Memory B cell (primary cell): ENCODE measurements around the gene PPP4R1.

Experiments used
- ATAC-seq: fragments of 150-1000 bp; cut with Tn5 transposase; 2 replicates; pipeline ENCODE4 v1.10.0; 2021; ENCODE audit warnings: low read depth, mild to moderate bottlenecking, moderate library complexity
- DNase-seq, 2 donors: peaks; one replicate each; pipeline ENCODE4 v3.0.0; 2022; ENCODE audit warnings: low spot score in 2 of 2
- H3K27ac Mint-ChIP-seq: one replicate; pipeline ENCODE4 v1.8.0; 2022; ENCODE audit warnings: mild to moderate bottlenecking, moderate library complexity, mixed read lengths
- H3K27me3 Mint-ChIP-seq: one replicate; pipeline ENCODE4 v1.8.0; 2022; ENCODE audit warnings: mixed read lengths
- H3K36me3 Mint-ChIP-seq: one replicate; pipeline ENCODE4 v1.8.0; 2022; ENCODE audit warnings: mild to moderate bottlenecking, mixed read lengths
- H3K4me1 Mint-ChIP-seq: one replicate; pipeline ENCODE4 v1.8.0; 2022; ENCODE audit warnings: mixed read lengths
- H3K4me3 Mint-ChIP-seq: one replicate; pipeline ENCODE4 v1.8.0; 2022; ENCODE audit warnings: mild to moderate bottlenecking, moderate library complexity, mixed read lengths
- H3K9me3 Mint-ChIP-seq: one replicate; pipeline ENCODE4 v1.8.0; 2022; ENCODE audit warnings: mixed read lengths

The PPP4R1 gene

DNA sequence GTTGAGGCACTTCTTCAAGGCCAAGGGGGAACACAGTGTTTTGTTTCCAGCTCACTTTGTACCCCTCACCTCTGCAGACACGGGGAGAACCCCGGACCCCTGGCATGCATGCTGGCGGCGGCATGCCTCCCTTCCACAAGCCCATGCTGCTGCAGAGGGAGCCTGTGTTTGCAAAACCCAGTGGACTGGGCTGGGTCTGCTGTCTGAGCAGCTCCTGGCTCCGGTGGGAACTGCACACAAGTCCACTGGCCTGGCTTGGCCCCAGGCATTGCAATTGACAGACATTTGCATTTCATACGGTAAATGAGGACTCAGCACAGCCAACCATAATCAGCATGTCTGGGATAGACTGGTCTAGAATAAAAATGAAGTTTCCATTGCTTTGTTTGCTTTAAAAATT is 76.7 kb downstream of the PPP4R1 start:
- Mint-ChIP-seq H3K27ac (no peak overlapping the region), H3K4me3 (no peak overlapping the region), H3K9me3 (no peaks in the 10 kb centered on the region), H3K4me1 (no peaks in the 10 kb centered on the region), H3K36me3 (peaks cover 21% of the 10 kb centered on the region), H3K27me3 (no peaks in the 10 kb centered on the region)
- DNase-seq (no peak), ATAC-seq (no peak)

DNA sequence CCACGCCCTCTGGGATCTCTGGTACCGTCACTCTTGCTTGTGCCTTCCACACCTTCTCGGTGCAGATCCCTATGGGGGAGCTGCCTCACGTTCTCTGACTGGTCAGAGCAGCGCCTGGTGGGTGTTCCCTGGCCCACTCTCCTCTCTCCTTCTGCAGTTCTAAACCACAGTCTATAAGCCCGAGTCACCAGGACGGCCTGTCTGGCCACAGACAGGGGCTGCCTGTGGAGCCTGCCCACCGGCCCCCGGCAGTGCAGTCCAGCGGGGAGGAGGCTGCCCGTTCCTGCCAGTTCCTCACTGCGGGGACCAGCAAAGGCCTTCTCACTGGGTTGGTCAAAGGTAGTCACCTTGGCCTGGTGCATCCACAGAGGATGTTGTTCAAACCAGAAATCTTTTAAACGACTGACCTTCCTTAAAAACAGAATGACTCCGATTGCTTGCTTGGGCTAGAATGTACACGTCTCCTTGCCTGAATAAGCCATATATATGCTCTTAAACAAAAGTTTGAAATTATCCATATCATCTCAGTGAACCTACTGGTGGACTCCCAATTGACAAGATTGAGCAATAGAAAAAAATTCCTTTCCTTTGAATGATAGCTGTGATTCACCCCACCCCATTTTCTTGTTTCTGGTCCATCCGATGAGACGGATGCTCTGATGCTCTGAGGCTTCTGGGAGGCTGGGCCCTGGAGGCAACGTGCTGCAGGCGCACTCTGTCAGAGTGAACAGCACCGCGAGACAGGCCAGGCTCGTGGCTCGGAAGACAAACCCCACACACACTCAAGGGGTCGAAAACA is 77.8 kb downstream of the PPP4R1 start:
- DNase-seq = no peak
- Mint-ChIP-seq H3K27ac (no peak overlapping the region), H3K4me1 (no peaks in the 10 kb centered on the region), H3K36me3 (peaks cover 23% of the 10 kb centered on the region), H3K4me3 (no peak overlapping the region), H3K9me3 (no peaks in the 10 kb centered on the region), H3K27me3 (no peaks in the 10 kb centered on the region)
- no peak for ATAC-seq

DNA sequence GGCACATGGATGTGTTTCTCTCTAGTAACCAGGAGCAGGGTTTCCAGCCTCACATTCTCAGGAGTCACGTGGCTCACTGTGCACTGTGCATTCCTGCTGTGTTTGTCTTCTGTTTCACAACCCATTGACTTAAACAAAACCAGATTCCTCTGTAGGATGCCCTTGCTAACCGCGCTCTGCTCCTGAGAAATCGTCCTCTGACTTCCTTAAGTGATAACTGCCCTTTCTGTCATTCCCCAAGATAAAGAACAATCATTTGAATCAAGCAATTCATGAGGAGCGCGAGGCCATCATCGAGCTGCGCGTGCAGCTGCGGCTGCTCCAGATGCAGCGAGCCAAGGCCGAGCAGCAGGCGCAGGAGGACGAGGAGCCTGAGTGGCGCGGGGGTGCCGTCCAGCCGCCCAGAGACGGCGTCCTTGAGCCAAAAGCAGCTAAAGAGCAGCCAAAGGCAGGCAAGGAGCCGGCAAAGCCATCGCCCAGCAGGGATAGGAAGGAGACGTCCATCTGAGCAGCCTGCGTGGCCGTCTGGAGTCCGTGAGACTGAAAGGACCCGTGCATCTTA is 78.8 kb downstream of the PPP4R1 start:
- Mint-ChIP-seq H3K27ac (no peak overlapping the region), H3K36me3 (peaks cover 25% of the 10 kb centered on the region)

DNA sequence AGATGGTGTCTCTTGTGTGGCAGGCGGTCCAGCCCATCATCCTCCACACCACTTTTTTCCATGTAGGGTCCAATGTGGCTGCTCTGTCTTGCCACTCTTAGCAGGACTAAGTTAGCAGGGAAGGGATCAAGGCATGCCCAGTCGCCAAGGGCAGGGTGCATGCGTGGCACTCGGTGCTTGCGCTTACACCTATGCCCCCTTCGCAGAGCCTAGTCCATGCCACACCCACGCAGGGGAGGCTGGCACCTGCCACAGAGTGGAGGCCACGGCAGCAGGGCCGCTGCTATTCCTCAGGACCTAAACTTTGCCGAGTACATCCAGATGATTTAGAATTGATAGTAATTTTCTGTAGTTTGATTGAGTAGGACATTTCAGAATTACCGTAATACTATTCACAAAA is 79.5 kb downstream of the PPP4R1 start:
- ATAC-seq (no peak), DNase-seq (no peak)
- Mint-ChIP-seq H3K27me3 (no peaks in the 10 kb centered on the region), H3K4me1 (no peaks in the 10 kb centered on the region), H3K36me3 (peaks cover 29% of the 10 kb centered on the region), H3K9me3 (no peaks in the 10 kb centered on the region), H3K27ac (no peak overlapping the region), H3K4me3 (no peak overlapping the region)

More for the DNA sequence above, 78.8 kb downstream of the PPP4R1 start:
- no peak for DNase-seq
- H3K4me1 Mint-ChIP-seq = no peaks in the 10 kb centered on the region
- H3K4me3 Mint-ChIP-seq = no peak overlapping the region
- no peak for ATAC-seq
- no peaks in the 10 kb centered on the region for H3K27me3 Mint-ChIP-seq
- no peaks in the 10 kb centered on the region for H3K9me3 Mint-ChIP-seq

DNA sequence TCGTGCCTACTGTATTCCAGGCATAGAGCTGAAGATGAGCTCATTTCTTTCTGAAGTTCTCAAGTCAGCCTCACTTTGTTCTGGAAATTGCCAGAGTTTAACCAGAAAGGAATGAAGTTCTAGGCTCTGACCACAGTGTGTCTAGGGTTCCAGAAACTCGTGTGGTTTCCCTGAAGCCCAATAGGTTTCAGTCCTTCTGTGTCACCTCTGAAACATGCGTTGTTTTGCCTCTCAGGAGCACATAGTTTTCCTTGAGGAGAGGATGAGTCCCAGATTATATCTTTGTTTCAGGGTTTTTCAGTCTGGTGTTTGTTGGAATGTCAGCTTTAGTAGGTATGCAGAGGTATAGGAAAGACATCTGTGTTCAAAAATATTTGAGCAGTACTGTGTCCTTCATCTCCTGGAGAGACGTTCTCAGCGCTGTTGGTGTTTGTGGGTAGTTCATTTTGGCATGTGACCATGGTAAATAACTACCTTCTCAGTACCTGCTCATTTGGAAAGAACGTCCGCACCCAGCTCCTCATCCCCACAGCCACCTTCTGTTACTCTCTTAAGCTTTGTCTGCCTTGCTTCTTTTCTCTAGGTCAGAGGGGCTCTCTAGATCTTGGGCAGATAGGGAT is 82.5 kb downstream of the PPP4R1 start:
- no peaks in the 10 kb centered on the region for H3K27me3 Mint-ChIP-seq
- H3K27ac Mint-ChIP-seq = no peak overlapping the region
- DNase-seq (no peak), ATAC-seq (no peak)
- no peaks in the 10 kb centered on the region for H3K4me1 Mint-ChIP-seq
- H3K4me3 Mint-ChIP-seq = no peak overlapping the region
- H3K9me3 Mint-ChIP-seq = peaks cover 1% of the 10 kb centered on the region
- H3K36me3 Mint-ChIP-seq = peaks cover 41% of the 10 kb centered on the region

DNA sequence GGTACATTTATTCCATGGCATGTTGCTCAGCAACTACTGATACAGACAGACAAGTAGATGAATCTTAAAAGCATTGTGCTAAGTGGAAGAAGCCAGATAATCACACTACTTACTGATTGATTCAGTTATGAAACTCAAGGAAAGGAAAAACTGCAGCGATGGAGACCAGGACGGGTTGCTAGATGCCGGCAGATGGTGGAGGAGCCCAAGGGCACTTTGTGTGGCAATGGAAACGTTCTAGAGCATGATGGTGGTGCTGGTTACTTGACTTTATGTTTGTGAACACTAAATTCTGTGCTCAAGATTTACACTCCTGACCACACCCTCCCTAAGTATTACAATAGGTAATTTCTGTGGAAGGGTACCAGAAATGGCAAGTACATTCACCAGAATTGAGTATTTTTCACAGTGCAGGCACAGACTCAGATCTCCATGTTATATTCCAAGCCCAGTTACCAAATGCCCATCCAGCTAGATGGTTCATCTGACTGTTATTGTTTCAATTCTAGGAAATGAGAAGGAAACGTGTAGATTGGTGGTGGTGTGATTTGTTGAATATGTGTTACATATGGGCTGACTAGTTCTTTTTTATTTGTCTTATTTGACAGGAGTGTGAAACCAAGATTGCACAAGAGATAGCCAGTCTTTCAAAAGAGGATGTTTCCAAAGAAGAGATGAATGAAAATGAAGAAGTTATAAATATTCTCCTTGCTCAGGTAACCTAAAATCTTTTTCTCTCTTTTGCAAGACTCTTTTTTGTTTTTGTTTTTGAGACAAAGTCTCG is 83.9 kb downstream of the PPP4R1 start:
- H3K9me3 Mint-ChIP-seq = peaks cover 1% of the 10 kb centered on the region
- no peak overlapping the region for H3K4me3 Mint-ChIP-seq
- H3K27ac Mint-ChIP-seq = no peak overlapping the region
- DNase-seq (no peak), ATAC-seq (no peak)
- no peaks in the 10 kb centered on the region for H3K4me1 Mint-ChIP-seq
- peaks cover 37% of the 10 kb centered on the region for H3K36me3 Mint-ChIP-seq
- H3K27me3 Mint-ChIP-seq = no peaks in the 10 kb centered on the region

DNA sequence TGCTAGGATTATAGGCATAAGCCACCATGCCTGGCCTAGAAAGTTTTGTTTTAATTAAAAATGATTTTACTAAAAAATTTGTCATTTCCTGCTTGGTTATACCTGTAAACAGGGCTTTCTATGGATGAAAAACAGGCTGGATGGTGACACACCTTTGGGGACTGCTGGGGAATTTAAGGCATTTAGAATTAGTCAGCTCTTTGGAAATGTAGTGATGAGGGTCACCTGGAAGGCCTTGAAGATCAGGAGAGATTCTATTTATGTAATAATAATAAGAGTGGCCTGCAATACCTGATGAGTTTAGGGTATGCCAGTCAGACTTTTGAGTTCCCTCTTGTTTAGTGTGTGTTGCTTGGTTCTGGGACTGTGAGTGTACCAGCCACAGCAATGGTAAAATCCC is 87.9 kb downstream of the PPP4R1 start:
- no peak overlapping the region for H3K27ac Mint-ChIP-seq
- DNase-seq (no peak), ATAC-seq (no peak)
- H3K36me3 Mint-ChIP-seq = peaks cover 39% of the 10 kb centered on the region
- H3K9me3 Mint-ChIP-seq = peaks cover 1% of the 10 kb centered on the region
- no peaks in the 10 kb centered on the region for H3K4me1 Mint-ChIP-seq
- H3K4me3 Mint-ChIP-seq = no peak overlapping the region
- no peaks in the 10 kb centered on the region for H3K27me3 Mint-ChIP-seq

DNA sequence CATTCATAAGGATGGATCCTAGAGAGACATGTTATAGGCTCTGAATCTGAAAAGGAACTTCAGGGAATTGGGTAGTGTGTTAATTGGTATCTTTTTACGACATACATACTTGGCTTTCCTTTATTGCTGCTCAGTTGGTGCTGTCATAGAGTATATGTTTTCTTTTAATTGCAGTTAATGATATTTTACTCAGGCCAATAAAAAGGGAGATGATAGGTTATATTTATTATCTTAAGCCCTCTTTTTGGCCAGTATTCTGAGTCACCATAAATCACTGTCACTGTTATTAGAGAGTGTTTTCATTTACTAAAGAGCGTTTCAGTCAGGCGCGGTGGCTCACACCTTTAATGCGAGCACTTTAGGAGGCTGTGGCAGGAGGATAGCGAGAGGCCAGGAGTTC is 91.4 kb downstream of the PPP4R1 start:
- Mint-ChIP-seq H3K27me3 (no peaks in the 10 kb centered on the region), H3K27ac (no peak overlapping the region), H3K4me1 (no peaks in the 10 kb centered on the region), H3K4me3 (no peak overlapping the region), H3K9me3 (peaks cover 1% of the 10 kb centered on the region), H3K36me3 (peaks cover 28% of the 10 kb centered on the region)
- ATAC-seq (no peak), DNase-seq (no peak)

DNA sequence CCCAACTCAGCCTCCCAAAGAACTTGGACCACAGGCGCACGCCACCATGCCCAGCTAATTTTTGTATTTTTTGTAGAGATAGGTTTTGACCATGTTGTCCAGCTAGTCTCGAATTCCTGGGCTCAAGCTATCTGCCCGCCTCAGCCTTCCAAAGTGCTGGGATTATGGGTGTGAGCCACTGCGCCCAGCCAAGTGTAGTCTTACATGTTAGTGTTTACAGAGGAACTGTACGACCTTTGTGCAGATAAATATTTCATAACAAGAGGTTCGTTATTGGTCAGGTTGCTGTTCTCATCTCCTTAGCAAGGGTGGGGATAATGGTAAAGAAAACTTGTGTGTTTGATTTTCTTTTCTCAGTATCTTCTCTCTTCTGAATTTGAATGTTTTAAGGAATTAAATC is 92.6 kb downstream of the PPP4R1 start:
- Mint-ChIP-seq H3K27ac (no peak overlapping the region), H3K9me3 (no peaks in the 10 kb centered on the region), H3K4me1 (no peaks in the 10 kb centered on the region), H3K36me3 (peaks cover 19% of the 10 kb centered on the region), H3K27me3 (no peaks in the 10 kb centered on the region), H3K4me3 (no peak overlapping the region)
- DNase-seq = no peak
- ATAC-seq = no peak

DNA sequence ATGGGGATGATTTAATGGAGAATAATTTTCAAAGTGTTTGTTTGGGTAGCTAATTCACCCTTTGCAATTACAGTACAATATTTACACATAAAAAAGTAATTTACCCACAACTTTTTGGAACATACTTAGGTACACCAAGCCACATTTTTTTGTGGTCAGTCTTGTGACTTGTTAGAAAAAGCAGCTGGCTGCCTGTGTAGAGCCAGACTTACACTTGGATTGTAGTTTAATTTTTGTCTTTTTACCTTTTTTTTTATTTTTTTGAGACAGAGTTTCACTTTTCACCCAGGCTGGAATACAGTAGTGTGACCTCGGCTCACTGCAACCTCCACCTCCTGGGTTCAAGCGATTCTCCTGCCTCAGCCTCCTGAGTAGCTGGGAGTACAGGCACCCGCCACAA is 93.7 kb downstream of the PPP4R1 start:
- no peak for ATAC-seq
- Mint-ChIP-seq H3K4me1 (no peaks in the 10 kb centered on the region), H3K36me3 (peaks cover 17% of the 10 kb centered on the region), H3K27ac (no peak overlapping the region), H3K4me3 (no peak overlapping the region), H3K9me3 (no peaks in the 10 kb centered on the region), H3K27me3 (no peaks in the 10 kb centered on the region)
- DNase-seq = no peak

DNA sequence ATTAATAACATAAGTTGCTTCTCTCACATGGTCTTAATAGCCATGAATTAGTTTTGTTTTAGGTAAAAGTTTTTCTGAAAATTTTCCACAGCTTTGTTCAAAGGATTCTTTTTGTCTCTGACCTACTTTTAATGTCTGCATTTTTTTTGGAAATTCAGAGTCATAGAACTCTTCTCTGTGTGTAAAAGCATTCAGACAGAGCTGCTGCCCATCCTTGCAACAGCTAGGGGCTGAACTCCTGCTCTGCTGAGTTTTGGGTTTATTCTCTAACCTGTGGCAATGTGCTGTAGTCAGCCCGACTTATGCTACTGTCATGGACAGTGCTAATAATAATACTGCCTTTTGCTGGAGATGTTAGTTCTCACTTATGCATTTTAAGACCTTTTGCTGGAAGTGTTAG is 95.0 kb downstream of the PPP4R1 start:
- H3K4me3 Mint-ChIP-seq = no peak overlapping the region
- H3K36me3 Mint-ChIP-seq = peaks cover 15% of the 10 kb centered on the region
- no peak overlapping the region for H3K27ac Mint-ChIP-seq
- H3K9me3 Mint-ChIP-seq = no peaks in the 10 kb centered on the region
- H3K4me1 Mint-ChIP-seq = no peaks in the 10 kb centered on the region
- H3K27me3 Mint-ChIP-seq = no peaks in the 10 kb centered on the region
- no peak for DNase-seq
- no peak for ATAC-seq

DNA sequence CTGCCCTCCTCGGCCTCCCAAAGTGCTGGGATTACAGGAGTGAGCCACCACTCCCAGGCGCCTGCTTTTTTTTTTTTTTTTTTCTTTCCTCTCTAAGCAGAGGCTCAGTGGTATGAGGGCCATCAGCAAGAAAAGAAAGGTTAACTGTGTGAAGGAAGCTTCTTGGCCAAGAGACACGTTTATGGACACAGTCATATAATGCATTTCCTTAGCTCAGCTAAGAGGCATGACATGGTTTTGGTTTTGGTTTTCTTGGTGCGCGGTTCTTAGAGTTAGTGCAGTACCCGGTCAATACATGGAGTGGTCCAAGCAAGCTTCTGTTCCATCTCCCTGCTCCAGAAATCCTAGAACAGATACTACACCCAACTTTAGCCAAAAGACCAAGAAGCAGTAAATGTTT is 96.5 kb downstream of the PPP4R1 start:
- no peak overlapping the region for H3K27ac Mint-ChIP-seq
- H3K36me3 Mint-ChIP-seq = peaks cover 14% of the 10 kb centered on the region
- no peak overlapping the region for H3K4me3 Mint-ChIP-seq

DNA sequence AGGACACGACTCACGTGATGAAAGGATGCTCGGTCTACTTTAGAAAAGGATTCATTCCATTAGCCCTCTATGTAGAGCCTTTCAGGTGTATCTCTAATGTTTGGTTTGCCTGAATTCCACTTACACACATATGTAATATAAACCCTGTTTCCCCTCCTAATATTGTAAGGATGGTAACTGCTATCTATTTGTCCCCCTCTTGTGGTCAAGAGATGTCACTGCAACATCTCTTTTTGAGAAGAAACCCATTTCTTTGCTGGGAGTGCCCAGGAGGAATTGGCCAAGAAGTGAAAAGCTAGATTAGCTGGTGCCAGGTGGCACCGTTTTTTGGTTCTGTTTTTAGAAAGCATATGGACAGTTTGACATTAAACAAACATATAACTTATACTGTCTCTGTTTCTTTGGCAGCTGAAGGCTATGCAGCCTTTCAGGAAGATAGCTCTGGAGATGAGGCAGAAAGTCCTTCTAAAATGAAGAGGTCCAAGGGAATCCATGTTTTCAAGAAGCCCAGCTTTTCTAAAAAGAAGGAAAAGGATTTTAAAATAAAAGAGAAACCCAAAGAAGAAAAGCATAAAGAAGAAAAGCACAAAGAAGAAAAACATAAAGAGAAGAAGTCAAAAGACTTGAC is 97.8 kb downstream of the PPP4R1 start:
- H3K9me3 Mint-ChIP-seq = no peaks in the 10 kb centered on the region
- no peak overlapping the region for H3K4me3 Mint-ChIP-seq
- peak in 1 of 2 donors; percentile 35 for DNase-seq
- no peaks in the 10 kb centered on the region for H3K27me3 Mint-ChIP-seq
- H3K36me3 Mint-ChIP-seq = peaks cover 8% of the 10 kb centered on the region
- H3K4me1 Mint-ChIP-seq = no peaks in the 10 kb centered on the region
- H3K27ac Mint-ChIP-seq = no peak overlapping the region
- peak; percentile 44 for ATAC-seq

More for the DNA sequence above, 96.5 kb downstream of the PPP4R1 start:
- no peaks in the 10 kb centered on the region for H3K27me3 Mint-ChIP-seq
- DNase-seq = no peak
- ATAC-seq = no peak
- H3K9me3 Mint-ChIP-seq = no peaks in the 10 kb centered on the region
- H3K4me1 Mint-ChIP-seq = no peaks in the 10 kb centered on the region
